HG03196 (cell line): Measurements from ENCODE around the gene NSD1.
A peak's percentile ranks its signal among the peaks of the same experiment; 100 is the strongest.

Source experiments
- ATAC-seq: cut with Tn5 transposase; IDR thresholded peaks from one replicate; pipeline ENCODE4 v1.9.1; 2021; ENCODE audit not compliant: unreplicated experiment

Gene NSD1

DNA sequence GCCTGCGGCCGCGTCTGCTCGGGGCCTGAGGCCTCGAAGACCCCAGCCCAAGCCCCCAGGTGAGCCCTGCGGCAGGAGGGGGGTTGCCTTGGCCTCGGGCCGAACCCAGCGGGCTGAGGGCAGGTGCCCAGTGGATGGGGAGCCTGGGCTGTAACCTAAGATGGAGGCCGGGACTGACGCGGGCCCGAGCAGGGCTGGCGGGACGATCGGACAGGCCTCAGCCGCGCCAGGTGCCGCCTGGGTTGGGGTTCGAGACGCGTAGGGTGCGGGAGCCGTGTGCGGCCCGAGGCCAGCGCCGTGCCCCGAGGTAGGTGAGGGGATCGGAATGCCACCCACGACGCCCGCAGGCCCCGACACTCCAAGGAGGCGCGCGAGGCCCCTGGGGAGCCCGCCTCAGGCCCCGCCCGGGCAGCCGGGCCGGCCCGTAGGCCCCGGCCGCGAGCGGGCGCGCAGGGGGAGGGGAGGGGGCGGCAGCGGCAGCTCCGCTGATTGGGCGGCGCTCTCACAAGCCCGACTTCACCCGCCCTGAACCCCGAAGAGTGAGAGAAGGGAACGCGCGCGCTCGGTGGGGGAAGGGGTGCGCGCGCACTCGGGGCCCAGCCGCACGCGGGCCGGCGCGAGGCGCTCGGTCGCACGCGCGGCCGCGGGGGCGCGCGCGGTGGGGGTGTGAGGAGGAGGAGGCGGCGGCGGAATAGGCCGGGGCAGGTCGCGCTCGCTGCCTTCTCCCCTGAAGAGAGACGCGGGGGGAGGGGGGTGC, at the start of gene NSD1:
Gene NSD1, plus strand, starts transcription at position 678 of the 757 bp plus-strand sequence. CDS start 1,331 bp downstream, outside the sequence.
- peak; percentile 49 for ATAC-seq

DNA sequence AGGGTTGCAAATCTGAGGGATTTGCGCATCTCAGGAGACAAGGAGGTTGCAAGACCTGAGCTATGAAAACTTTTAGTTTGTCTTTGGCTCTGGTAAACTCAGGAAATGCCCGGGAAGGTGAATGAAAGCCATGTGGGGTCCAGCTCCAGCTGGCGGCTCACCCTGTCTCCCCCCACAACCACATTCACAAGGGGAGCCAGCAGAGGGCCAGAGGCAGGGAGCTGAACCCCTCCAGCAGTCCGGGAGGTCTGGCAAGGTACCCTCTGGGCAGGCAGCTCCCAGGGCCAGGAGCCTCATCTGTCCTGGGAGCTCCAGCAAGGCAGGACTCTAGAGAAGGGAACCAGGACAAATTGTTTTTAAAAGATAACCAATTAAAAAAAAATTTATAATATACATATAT, 49.4 kb upstream of the NSD1 start:
- ATAC-seq: no peak

DNA sequence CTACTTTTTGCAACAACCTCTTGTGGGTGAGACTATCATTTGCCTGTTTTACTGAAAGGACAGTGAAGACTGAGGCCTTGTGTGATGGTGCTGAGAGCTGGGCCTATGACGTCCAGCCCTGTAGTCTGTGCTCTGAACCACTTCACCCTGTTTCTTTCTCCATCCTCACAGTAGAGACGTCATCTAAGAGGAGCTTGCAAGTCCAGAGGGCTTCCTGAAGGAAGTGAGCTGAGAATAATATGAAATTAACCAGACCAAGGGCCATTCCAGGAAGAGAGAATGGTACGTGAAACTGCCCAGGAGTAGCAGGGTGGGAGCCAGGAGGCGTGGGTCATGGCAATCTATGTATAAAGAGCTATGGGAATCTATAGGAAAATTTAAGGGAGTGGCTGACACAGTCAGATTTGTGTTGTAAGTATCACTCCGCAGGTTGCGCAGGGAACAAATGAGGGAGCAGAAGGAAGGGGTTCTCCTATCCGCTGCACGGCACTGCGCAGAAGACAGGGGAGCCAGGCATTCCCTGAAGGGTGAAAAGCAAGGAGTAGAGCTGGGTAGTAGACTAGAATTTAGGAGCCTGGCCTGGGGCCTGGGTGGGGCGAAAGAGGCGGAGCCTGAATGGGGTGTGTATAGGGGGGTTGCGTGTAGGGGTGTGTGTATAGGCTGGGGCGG, 47.5 kb upstream of the NSD1 start:
- no peak for ATAC-seq

- peak; percentile 70 for ATAC-seq
Measured at GRCh38 chr5:177086654-177087397, 46.7 kb upstream of the NSD1 start, which contains the start of gene FGFR4. Gene FGFR4 (plus strand): TSS chr5:177086915. CDS start chr5:177089603, 2,688 bp downstream.

- no peak for ATAC-seq
Measured at GRCh38 chr5:177087398-177088005, 46.1 kb upstream of the NSD1 start.

DNA sequence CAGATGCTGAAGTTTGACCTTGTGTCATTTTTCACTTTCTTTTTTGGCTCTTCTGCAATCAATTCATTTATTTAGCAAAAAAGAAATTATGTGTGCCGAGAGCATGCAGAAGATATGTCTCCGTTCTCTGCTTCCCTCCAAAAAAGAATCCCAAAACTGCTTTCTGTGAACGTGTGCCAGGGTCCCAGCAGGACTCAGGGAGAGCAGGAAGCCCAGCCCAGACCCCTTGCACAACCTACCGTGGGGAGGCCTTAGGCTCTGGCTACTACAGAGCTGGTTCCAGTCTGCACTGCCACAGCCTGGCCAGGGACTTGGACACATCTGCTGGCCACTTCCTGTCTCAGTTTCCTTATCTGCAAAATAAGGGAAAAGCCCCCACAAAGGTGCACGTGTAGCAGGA, 44.4 kb upstream of the NSD1 start:
- ATAC-seq: no peak

GRCh38 chr5:177089825-177090641, 43.5 kb upstream of the NSD1 start:
- ATAC-seq: no peak

DNA sequence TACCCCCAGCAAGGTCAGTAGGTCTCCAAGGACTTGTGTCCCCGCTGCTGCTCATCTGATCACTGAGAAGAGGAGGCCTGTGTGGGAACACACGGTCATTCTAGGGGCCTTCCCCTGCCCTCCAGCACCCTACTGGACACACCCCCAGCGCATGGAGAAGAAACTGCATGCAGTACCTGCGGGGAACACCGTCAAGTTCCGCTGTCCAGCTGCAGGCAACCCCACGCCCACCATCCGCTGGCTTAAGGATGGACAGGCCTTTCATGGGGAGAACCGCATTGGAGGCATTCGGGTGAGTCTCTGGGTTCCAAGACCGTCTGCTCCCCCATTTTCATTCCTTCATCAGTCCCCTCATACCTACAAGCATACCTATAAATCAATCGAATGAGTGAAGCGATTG, 42.8 kb upstream of the NSD1 start:
- ATAC-seq: no peak

- no peak for ATAC-seq
Measured at GRCh38 chr5:177091232-177091631, 42.3 kb upstream of the NSD1 start.

- no peak for ATAC-seq
Measured at GRCh38 chr5:177092178-177093081, 41.1 kb upstream of the NSD1 start.

DNA sequence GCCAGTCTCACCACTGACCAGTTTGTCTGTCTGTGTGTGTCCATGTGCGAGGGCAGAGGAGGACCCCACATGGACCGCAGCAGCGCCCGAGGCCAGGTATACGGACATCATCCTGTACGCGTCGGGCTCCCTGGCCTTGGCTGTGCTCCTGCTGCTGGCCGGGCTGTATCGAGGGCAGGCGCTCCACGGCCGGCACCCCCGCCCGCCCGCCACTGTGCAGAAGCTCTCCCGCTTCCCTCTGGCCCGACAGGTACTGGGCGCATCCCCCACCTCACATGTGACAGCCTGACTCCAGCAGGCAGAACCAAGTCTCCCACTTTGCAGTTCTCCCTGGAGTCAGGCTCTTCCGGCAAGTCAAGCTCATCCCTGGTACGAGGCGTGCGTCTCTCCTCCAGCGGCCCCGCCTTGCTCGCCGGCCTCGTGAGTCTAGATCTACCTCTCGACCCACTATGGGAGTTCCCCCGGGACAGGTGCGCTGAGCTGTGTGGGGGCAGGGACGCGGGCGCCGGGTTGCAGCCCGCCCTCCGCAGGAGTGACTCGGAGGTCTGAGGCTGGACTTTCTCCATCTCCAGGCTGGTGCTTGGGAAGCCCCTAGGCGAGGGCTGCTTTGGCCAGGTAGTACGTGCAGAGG, 40.4 kb upstream of the NSD1 start:
- no peak for ATAC-seq

DNA sequence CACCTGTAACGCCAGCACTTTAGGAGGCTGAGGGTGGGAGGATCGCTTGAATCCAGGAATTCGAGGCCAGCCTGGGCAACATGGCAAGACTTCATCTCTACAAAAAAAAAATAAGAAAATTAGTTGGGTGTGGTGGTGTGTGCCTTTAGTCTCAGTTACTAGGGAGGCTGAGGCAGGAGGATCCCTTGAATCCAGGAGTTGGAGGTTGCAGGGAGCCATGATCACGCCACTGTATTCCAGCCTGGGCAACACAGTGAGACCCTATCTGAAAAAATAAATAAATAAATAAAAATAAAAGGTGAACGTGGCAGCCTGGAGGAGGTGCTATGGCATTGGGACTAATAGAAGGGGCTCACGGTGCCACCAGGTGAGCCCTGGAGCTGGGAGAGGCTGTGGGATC, 39.8 kb upstream of the NSD1 start:
- ATAC-seq: no peak

- no peak for ATAC-seq
Measured at GRCh38 chr5:177094224-177095087, 39.1 kb upstream of the NSD1 start.

- no peak for ATAC-seq
Measured at GRCh38 chr5:177095088-177095669, 38.4 kb upstream of the NSD1 start.

DNA sequence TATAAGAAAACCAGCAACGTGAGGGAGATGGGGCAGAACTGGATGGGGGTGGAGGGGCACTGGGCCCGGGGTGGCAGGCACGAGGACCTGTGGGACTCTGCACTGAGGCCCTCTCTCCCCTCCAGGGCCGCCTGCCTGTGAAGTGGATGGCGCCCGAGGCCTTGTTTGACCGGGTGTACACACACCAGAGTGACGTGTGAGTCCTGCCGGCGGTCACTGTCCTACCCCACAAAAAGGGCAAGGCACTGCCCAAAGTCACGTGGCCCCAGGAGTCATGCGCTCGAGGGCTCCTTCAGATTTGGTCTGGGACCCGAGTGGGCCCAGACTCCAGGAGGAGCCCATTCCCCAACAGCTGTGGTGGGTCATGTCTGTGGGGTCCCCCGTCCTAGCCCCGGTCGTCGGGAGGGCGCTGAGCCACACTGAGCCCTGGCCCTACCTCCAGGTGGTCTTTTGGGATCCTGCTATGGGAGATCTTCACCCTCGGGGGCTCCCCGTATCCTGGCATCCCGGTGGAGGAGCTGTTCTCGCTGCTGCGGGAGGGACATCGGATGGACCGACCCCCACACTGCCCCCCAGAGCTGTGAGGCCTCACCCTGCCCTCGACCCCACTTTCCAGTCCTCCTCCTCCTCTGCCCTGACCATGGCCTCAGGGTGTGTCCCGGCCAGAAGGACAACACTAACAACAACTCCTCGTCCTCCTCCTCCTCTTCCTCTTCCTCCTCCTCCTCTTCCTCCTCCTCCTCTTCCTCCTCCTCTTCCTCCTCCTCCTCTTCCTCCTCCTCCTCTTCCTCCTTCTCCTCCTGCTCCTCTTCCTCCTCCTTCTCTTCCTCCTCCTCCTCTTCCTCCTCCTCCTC, 37.2 kb upstream of the NSD1 start:
- ATAC-seq: no peak

- ATAC-seq: no peak
Measured at GRCh38 chr5:177097016-177097985, 36.3 kb upstream of the NSD1 start.
